GM18951 (cell line): ENCODE measurements around the gene GTPBP6.
"Not testable (repeated sequence)": the region's sequence is repeated elsewhere in the genome, so short reads cannot be mapped to it uniquely, and the experiment has no call there.

Experiments
- POLR2A ChIP-seq: IDR thresholded peaks from 4 replicates; pipeline ENCODE4 v1.6.1; 2011; ENCODE audit warnings: mild to moderate bottlenecking; ENCODE audit not compliant: insufficient read length, insufficient read depth; ENCODE audit errors: extremely low read depth
- in situ Hi-C: fragments of 300-500 bp; cut with MboI; formaldehyde crosslinking; loops from one replicate; pipeline ENCODE4 v1.12.0; 2022; ENCODE audit warnings: low sequenced_read_pairs, mixed read lengths, inconsistent platforms; ENCODE audit not compliant: unreplicated experiment

GTPBP6 gene

GRCh38 chrX:356385-357034 lies 37.9 kb upstream of the GTPBP6 start:
- TF ChIP-seq POLR2A, result no peak
- in situ Hi-C loops, result no loop called here

GRCh38 chrX:355329-356050 lies 36.9 kb upstream of the GTPBP6 start:
- in situ Hi-C loops, result no loop called here
- TF ChIP-seq POLR2A, result no peak

- in situ Hi-C loops, result no loop called here
- TF ChIP-seq POLR2A, result no peak
Measured at GRCh38 chrX:353566-354535, 35.3 kb upstream of the GTPBP6 start.

GRCh38 chrX:352582-353314 lies 34.2 kb upstream of the GTPBP6 start:
- in situ Hi-C loops, result no loop called here
- TF ChIP-seq POLR2A, result no peak

GRCh38 chrX:352181-352580 lies 33.6 kb upstream of the GTPBP6 start:
- TF ChIP-seq POLR2A, result no peak
- in situ Hi-C loops, result no loop called here

- in situ Hi-C loops, result no loop called here
- TF ChIP-seq POLR2A, result no peak
Measured at GRCh38 chrX:351736-352135, 33.1 kb upstream of the GTPBP6 start.

GRCh38 chrX:351324-351641 lies 32.7 kb upstream of the GTPBP6 start:
- in situ Hi-C loops, result not testable (repeated sequence)

- in situ Hi-C loops, result no loop called here
- TF ChIP-seq POLR2A, result no peak
Measured at GRCh38 chrX:350534-351323, 32.1 kb upstream of the GTPBP6 start.

GRCh38 chrX:350148-350533 lies 31.5 kb upstream of the GTPBP6 start:
- in situ Hi-C loops, result no loop called here
- TF ChIP-seq POLR2A, result no peak

GRCh38 chrX:349702-350101 lies 31.1 kb upstream of the GTPBP6 start:
- in situ Hi-C loops, result no loop called here
- TF ChIP-seq POLR2A, result no peak

GRCh38 chrX:349196-349595 lies 30.6 kb upstream of the GTPBP6 start:
- TF ChIP-seq POLR2A, result no peak
- in situ Hi-C loops, result no loop called here

- TF ChIP-seq POLR2A, result no peak
Measured at GRCh38 chrX:348461-349117, 30.0 kb upstream of the GTPBP6 start.

More at GRCh38 chrX:348461-349117, 30.0 kb upstream of the GTPBP6 start:
- in situ Hi-C loops, result no loop called here
